K562 (cell line): ENCODE measurements around the gene KNCN. TPM values are rescaled to one million over a fixed set of nuclear protein-coding genes. Genes with fewer than 3 reads are reported as not detected.

ENCODE experiments used
- C11orf30 ChIP-seq: fragments of 450-650 bp; IDR thresholded peaks from 2 replicates; pipeline ENCODE4 v1.6.1; 2016; ENCODE audit warnings: low read depth, mild to moderate bottlenecking
- CEBPG ChIP-seq, 3 experiments: fragments of 200-800 bp in 1 of 3; sonication (Bioruptor generic) in 1 of 3; sonication (generic) in 1 of 3; formaldehyde crosslinking in 1 of 3; IDR thresholded peaks in 2 of 3; conservative IDR thresholded peaks in 1 of 3; 2 replicates each; pipeline versions ENCODE4 v1.6.1 to v1.8.0; 2016 to 2022; ENCODE audit warnings: missing compliant biosample characterization in 2 of 3, missing genetic modification characterization in 2 of 3, mild to moderate bottlenecking in 1 of 3, missing genetic modification reagents in 1 of 3
- CEBPZ ChIP-seq: fragments of 150-350 bp; IDR thresholded peaks from 2 replicates; pipeline ENCODE4 v1.6.1; 2014; ENCODE audit warnings: low read depth, mild to moderate bottlenecking, low read length, borderline replicate concordance
- E2F4 ChIP-seq: sonication (generic); formaldehyde crosslinking; IDR thresholded peaks from 2 replicates; pipeline ENCODE4 v1.8.0; 2022; ENCODE audit warnings: mild to moderate bottlenecking, low read depth, missing genetic modification reagents
- ETV5 ChIP-seq: sonication (generic); formaldehyde crosslinking; IDR thresholded peaks from 2 replicates; pipeline ENCODE4 v1.4.0; 2020; ENCODE audit warnings: low read depth, mild to moderate bottlenecking, missing genetic modification reagents
- MTA3 ChIP-seq: fragments of 450-650 bp; formaldehyde crosslinking; IDR thresholded peaks from 2 replicates; pipeline ENCODE4 v1.6.1; 2017; ENCODE audit warnings: mild to moderate bottlenecking, borderline replicate concordance
- NELFE ChIP-seq: IDR thresholded peaks from 2 replicates; pipeline ENCODE4 v1.6.1; 2011; ENCODE audit warnings: mild to moderate bottlenecking; ENCODE audit not compliant: insufficient read depth, insufficient read length
- NONO ChIP-seq, 2 experiments: fragments of 200-400 bp in 1 of 2; fragments of 450-650 bp in 1 of 2; formaldehyde crosslinking in 1 of 2; IDR thresholded peaks; 2 replicates each; pipeline ENCODE4 v1.6.1; 2017; ENCODE audit warnings: low read depth in 2 of 2, mild to moderate bottlenecking in 2 of 2, moderate library complexity in 2 of 2, low read length in 1 of 2
- NR2C2 ChIP-seq, 2 experiments: fragments of 200-800 bp in 1 of 2; sonication (Bioruptor generic) in 1 of 2; sonication (generic) in 1 of 2; formaldehyde crosslinking in 1 of 2; IDR thresholded peaks; 2 replicates each; pipeline versions ENCODE4 v1.6.1 to v1.8.0; 2016 to 2022; ENCODE audit warnings: mild to moderate bottlenecking in 1 of 2, missing compliant biosample characterization in 1 of 2, missing genetic modification characterization in 1 of 2, missing genetic modification reagents in 1 of 2
- POLR2H ChIP-seq: IDR thresholded peaks from 2 replicates; pipeline ENCODE4 v1.6.1; 2016; ENCODE audit warnings: missing genetic modification characterization, low read depth, mild to moderate bottlenecking, control low read depth, missing compliant biosample characterization, moderate library complexity
- RNF219 ChIP-seq: fragments of 250-450 bp; sonication (Bioruptor Pico); IDR thresholded peaks from 2 replicates; pipeline ENCODE4 v1.5.0; 2022; ENCODE audit warnings: mild to moderate bottlenecking
- SIN3B ChIP-seq: fragments of 450-650 bp; IDR thresholded peaks from 2 replicates; pipeline ENCODE4 v1.6.1; 2017; ENCODE audit warnings: low read depth, mild to moderate bottlenecking, moderate library complexity
- SMAD3 ChIP-seq: fragments of 450-650 bp; formaldehyde crosslinking; conservative IDR thresholded peaks from 2 replicates; pipeline ENCODE4 v1.4.0; 2020; ENCODE audit warnings: mild to moderate bottlenecking
- SMARCA5 ChIP-seq: fragments of 450-650 bp; IDR thresholded peaks from 2 replicates; pipeline ENCODE4 v1.6.1; 2016
- TRIM25 ChIP-seq: fragments of 450-650 bp; IDR thresholded peaks from 2 replicates; pipeline ENCODE4 v1.7.0; 2016; ENCODE audit warnings: borderline replicate concordance
- ZNF347 ChIP-seq: fragments of 450-650 bp; formaldehyde crosslinking; IDR thresholded peaks from 2 replicates; pipeline ENCODE4 v1.4.0; 2020; ENCODE audit warnings: low read depth, mild to moderate bottlenecking, moderate library complexity
- polyA plus RNA-seq, 8 experiments: library from polyadenylated mRNA; depleted of rRNA in 4 of 8; stranded (reverse) in 5 of 8; unstranded in 3 of 8; fragments of >200 nt; fragmentation: Nextera tagmentation in 2 of 8; fragmentation: Illumina TruSeq in 1 of 8; extraction: Ambion mirVana in 2 of 8; extraction: Trizol in 1 of 8; gene quantifications; 2 replicates each; pipeline versions ENCODE4 v1.2.1 to v1.2.3, GENCODE V29; 2011 to 2014; ENCODE audit warnings: inconsistent platforms in 1 of 8, missing spikeins in 1 of 8
- total RNA-seq, 7 experiments: library from RNA; depleted of rRNA in 6 of 7; stranded (reverse); fragments of >200 nt in 6 of 7; fragmentation: Illumina TruSeq in 2 of 7; extraction: Trizol in 2 of 7; gene quantifications; 2 replicates each; pipeline versions ENCODE4 v1.2.1 to v1.2.3, GENCODE V29; 2011 to 2021; ENCODE audit warnings: low replicate concordance in 1 of 7

The KNCN gene
- total and polyA plus RNA-seq, 9 of the 15 experiments (the other 6 are each of a cell fraction or from before 2014, with no cell fraction given): not detected

GRCh38 chr1:46527474-46528296, 23.8 kb downstream of the KNCN start (continued):
- peak; percentile 66; the same call in 1 of the 2 replicates for TF ChIP-seq ETV5 (CRISPR knock-in tag)
- TF ChIP-seq NONO (IDR thresholded peaks at IDR 0.05; ENCODE audit: low read depth in 2 of 2, low read length in 1 of 2): peak in 1 of 2 experiments; percentile 78; a peak in 2 of 4 replicates
- TF ChIP-seq TRIM25: no peak
- no peak for TF ChIP-seq CEBPZ
- no peak for TF ChIP-seq POLR2H (tag)
- TF ChIP-seq C11orf30: no peak
- TF ChIP-seq SIN3B: no peak
- peak; percentile 59 for TF ChIP-seq MTA3
- peak; percentile 33 for TF ChIP-seq NR2C2 (CRISPR knock-in tag; IDR thresholded peaks at IDR 0.05)
- TF ChIP-seq NR2C2 (tag; IDR thresholded peaks at IDR 0.05): peak; percentile 85
- TF ChIP-seq SMAD3 (CRISPR knock-in tag): 0 out of 2 replicates have a peak, but pooled peaks have one; percentile 23
- 0 out of 2 replicates have a peak, but pooled peaks have one; percentile 36 for TF ChIP-seq E2F4 (CRISPR knock-in tag)
- TF ChIP-seq CEBPG (CRISPR knock-in tag; IDR thresholded peaks at IDR 0.05): no peak
- no peak for TF ChIP-seq CEBPG (tag; conservative IDR thresholded peaks at IDR 0.05 in 1 of 2, IDR thresholded peaks at IDR 0.05 in 1 of 2)
- TF ChIP-seq ZNF347 (CRISPR knock-in tag): no peak
- no peak for TF ChIP-seq NELFE
- TF ChIP-seq SMARCA5: 0 out of 2 replicates have a peak, but pooled peaks have one; percentile 33
- no peak for TF ChIP-seq RNF219
